ENCODE measurements around the gene SUPT5H. TPM values are rescaled to one million over a fixed set of nuclear protein-coding genes. Genes with fewer than 3 reads are reported as not detected.
"Not testable (repeated sequence)": the region's sequence is repeated elsewhere in the genome, so short reads cannot be mapped to it uniquely, and the experiment has no call there.

The SUPT5H gene
- total RNA-seq, 1 donor from 2014 or later = 160 TPM

DNA sequence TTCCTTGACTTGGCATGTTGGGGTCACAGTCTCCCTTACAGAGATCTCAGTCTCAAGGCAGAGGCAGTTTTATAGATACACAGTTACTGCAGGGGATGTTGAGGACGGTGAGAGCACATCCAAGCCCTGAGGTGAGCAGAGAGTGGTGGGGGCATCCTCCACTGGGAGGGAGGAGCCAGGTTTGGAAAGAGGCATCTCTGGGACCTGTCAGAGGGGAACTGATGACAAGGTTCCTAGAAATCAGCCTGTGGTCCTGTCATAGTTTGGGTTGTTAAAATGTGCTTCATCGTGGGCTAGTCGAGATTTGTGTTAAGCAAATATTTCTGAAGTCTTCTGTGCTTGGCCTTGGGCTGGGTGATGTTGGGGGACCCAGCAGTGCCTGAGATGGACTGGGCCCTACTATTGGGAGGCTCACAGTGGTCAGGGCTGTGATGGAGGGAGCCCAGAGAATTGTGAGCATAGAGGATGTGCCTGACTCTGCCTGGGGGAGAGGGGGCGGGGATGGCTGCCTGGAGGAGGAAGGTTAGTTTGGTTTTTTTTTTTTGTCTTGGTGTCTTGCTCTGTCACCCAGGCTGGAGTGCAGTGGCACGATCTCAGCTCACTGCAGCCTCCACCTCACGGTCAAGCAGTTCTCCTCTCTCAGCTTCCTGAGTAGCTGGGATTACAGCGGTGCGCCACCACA, 3.9 kb downstream of the SUPT5H start:
- H3K9me3 Mint-ChIP-seq (ENCODE audit: unreplicated experiment) = peaks cover 4% of the 10 kb centered on the region
- H3K27me3 Mint-ChIP-seq (ENCODE audit: unreplicated experiment) = peaks cover 7% of the 10 kb centered on the region
- no peak for TF ChIP-seq CTCF (IDR thresholded peaks at IDR 0.05; ENCODE audit: partially characterized antibody, unreplicated experiment)
- peak overlapping the region; percentile 24 for H3K27ac Mint-ChIP-seq (ENCODE audit: unreplicated experiment)
- DNase-seq = no peak
- H3K36me3 Mint-ChIP-seq (ENCODE audit: unreplicated experiment) = no peaks in the 10 kb centered on the region
- H3K4me1 Mint-ChIP-seq (ENCODE audit: low read depth, unreplicated experiment) = peaks cover 19% of the 10 kb centered on the region
- peak overlapping the region; percentile 18 for H3K4me3 Mint-ChIP-seq (ENCODE audit: unreplicated experiment)

- peaks cover 17% of the 10 kb centered on the region for H3K4me1 Mint-ChIP-seq (ENCODE audit: low read depth, unreplicated experiment)
- H3K27me3 Mint-ChIP-seq (ENCODE audit: unreplicated experiment); H3K9me3 Mint-ChIP-seq (ENCODE audit: unreplicated experiment); H3K4me3 Mint-ChIP-seq (ENCODE audit: unreplicated experiment); H3K27ac Mint-ChIP-seq (ENCODE audit: unreplicated experiment); DNase-seq; H3K36me3 Mint-ChIP-seq (ENCODE audit: unreplicated experiment): not testable (repeated sequence)
Observed at GRCh38 chr19:39451257-39451656, 5.9 kb downstream of the SUPT5H start.

DNA sequence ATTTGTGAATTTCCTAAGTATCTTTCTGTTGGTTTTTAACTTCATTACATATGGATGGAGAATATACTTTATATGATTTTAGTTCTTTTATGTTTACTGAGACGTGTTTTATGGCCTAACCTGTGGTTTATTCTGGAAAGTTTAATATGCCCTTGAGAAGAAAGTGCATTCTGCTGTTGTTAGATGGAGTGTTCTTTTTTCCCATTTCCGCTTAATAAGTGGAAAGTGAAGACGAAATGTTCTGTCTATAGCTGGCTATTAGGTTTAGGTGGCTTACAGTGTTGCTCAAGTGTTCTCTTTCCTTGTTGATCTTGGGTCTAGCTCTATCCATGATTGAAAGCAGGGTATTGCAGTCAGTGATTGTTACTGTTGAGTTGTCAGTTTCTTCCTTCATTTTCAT, 18.0 kb downstream of the SUPT5H start:
- Mint-ChIP-seq H3K4me1 (ENCODE audit: low read depth, unreplicated experiment) (no peaks in the 10 kb centered on the region), H3K9me3 (ENCODE audit: unreplicated experiment) (peaks cover 5% of the 10 kb centered on the region), H3K27ac (ENCODE audit: unreplicated experiment) (no peak overlapping the region)

DNA sequence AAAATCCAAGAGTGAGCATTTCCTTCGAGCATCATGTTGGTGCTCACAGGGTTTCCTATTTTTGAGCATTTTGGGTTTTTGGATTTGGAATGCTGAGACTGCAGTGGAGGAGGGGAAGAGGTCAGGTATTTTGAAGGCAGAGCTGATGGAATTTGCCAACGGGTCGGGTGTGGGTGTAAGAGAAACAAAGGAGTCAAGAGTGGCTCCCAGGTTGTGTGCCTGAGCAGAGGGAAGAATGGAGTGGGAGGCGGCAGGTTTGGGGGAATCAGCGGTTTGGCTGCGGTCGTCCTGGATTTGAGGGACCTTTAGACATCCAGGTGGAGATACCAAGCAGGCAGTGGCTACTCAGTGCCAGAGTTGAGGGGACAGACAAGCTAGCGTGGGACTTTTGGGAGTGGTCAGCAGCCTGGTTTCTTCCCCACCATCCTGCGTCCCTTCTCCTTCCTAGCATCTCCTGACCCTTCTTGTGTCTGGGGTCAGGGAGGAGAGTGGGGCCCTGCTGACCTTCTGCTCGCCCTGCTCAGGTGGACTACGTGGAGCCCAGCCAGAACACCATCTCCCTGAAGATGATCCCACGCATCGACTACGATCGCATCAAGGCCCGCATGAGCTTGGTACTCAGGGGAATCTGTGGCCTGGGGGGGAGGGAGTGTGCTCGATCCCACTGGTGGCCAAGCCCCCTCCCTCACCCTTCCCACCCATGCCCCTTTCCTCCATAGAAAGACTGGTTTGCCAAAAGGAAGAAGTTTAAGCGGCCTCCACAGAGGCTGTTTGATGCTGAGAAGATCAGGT, 20.8 kb downstream of the SUPT5H start:
- H3K36me3 Mint-ChIP-seq (ENCODE audit: unreplicated experiment) = no peaks in the 10 kb centered on the region
- H3K27me3 Mint-ChIP-seq (ENCODE audit: unreplicated experiment) = peaks cover 6% of the 10 kb centered on the region
- no peaks in the 10 kb centered on the region for H3K4me1 Mint-ChIP-seq (ENCODE audit: low read depth, unreplicated experiment)
- DNase-seq = no peak
- H3K9me3 Mint-ChIP-seq (ENCODE audit: unreplicated experiment) = peaks cover 6% of the 10 kb centered on the region
- no peak overlapping the region for H3K4me3 Mint-ChIP-seq (ENCODE audit: unreplicated experiment)
- TF ChIP-seq CTCF (IDR thresholded peaks at IDR 0.05; ENCODE audit: partially characterized antibody, unreplicated experiment) = no peak
- H3K27ac Mint-ChIP-seq (ENCODE audit: unreplicated experiment) = peak overlapping the region; percentile 10

More for the DNA sequence above, 18.0 kb downstream of the SUPT5H start:
- TF ChIP-seq CTCF (IDR thresholded peaks at IDR 0.05; ENCODE audit: partially characterized antibody, unreplicated experiment) = no peak
- Mint-ChIP-seq H3K27me3 (ENCODE audit: unreplicated experiment) (peaks cover 9% of the 10 kb centered on the region), H3K4me3 (ENCODE audit: unreplicated experiment) (no peak overlapping the region), H3K36me3 (ENCODE audit: unreplicated experiment) (peaks cover 9% of the 10 kb centered on the region)
- DNase-seq = no peak

- TF ChIP-seq CTCF (IDR thresholded peaks at IDR 0.05; ENCODE audit: partially characterized antibody, unreplicated experiment) = no peak
- no peak overlapping the region for H3K4me3 Mint-ChIP-seq (ENCODE audit: unreplicated experiment)
- H3K27ac Mint-ChIP-seq (ENCODE audit: unreplicated experiment) = no peak overlapping the region
- H3K9me3 Mint-ChIP-seq (ENCODE audit: unreplicated experiment) = peaks cover 9% of the 10 kb centered on the region
- no peak for DNase-seq
- H3K36me3 Mint-ChIP-seq (ENCODE audit: unreplicated experiment) = no peaks in the 10 kb centered on the region
- peaks cover 8% of the 10 kb centered on the region for H3K27me3 Mint-ChIP-seq (ENCODE audit: unreplicated experiment)
- H3K4me1 Mint-ChIP-seq (ENCODE audit: low read depth, unreplicated experiment) = no peaks in the 10 kb centered on the region
Observed at GRCh38 chr19:39467941-39468340, 22.6 kb downstream of the SUPT5H start.

Data from glutamatergic neuron (in vitro differentiated cells).